ENCODE results near the gene EEIG1. TPM values are rescaled to one million over a fixed set of nuclear protein-coding genes. Genes with fewer than 3 reads are reported as not detected.

EEIG1 gene
- total RNA-seq, 1 experiment from 2014 or later, result 17.5 TPM

- H3K27me3 Mint-ChIP-seq (ENCODE audit: insufficient read depth, unreplicated experiment), result no peaks in the 10 kb centered on the region
- H3K4me1 Mint-ChIP-seq (ENCODE audit: insufficient read depth, unreplicated experiment), result peaks cover 9% of the 10 kb centered on the region
- DNase-seq (ENCODE audit: unreplicated experiment), result peak; percentile 73
- ChIA-PET CTCF (interaction anchor here (0.8 to 1.9 kb wide), 3 partner anchors 44 to 129 kb away, joined by 3 to 7 read pairs (median 6); no protein-coding TSS in a partner anchor), POLR2A (interaction anchor here (0.9 kb wide), 1 partner anchor 9 kb away, joined by 3 read pairs; no protein-coding TSS in a partner anchor)
- H3K36me3 Mint-ChIP-seq (ENCODE audit: insufficient read depth, unreplicated experiment), result peaks cover 6% of the 10 kb centered on the region
- H3K4me3 Mint-ChIP-seq (ENCODE audit: unreplicated experiment), result no peak overlapping the region
- TF ChIP-seq CTCF (IDR thresholded peaks at IDR 0.05; ENCODE audit: unreplicated experiment), result no peak
- no peaks in the 10 kb centered on the region for H3K9me3 Mint-ChIP-seq (ENCODE audit: unreplicated experiment)
- no TSS peak for BruUV-seq (replicated peaks)
- peak overlapping the region; percentile 25 for H3K27ac Mint-ChIP-seq (ENCODE audit: low read depth, unreplicated experiment)
- intact Hi-C loops (cut with micrococcal nuclease), result no loop called here
These were observed 6.4 kb upstream of the EEIG1 start for GRCh38 chr9:127987103-127987614.

GRCh38 chr9:127985011-127985410, 4.2 kb upstream of the EEIG1 start:
- no peak overlapping the region for H3K4me3 Mint-ChIP-seq (ENCODE audit: unreplicated experiment)
- H3K27me3 Mint-ChIP-seq (ENCODE audit: insufficient read depth, unreplicated experiment), result no peaks in the 10 kb centered on the region
- peaks cover 18% of the 10 kb centered on the region for H3K4me1 Mint-ChIP-seq (ENCODE audit: insufficient read depth, unreplicated experiment)
- DNase-seq (ENCODE audit: unreplicated experiment), result no peak
- POLR2A ChIA-PET, result no interaction called here
- no peak overlapping the region for H3K27ac Mint-ChIP-seq (ENCODE audit: low read depth, unreplicated experiment)
- CTCF ChIA-PET, result interaction anchor here (0.8 to 1.6 kb wide), 2 partner anchors 50 to 51 kb away, joined by 3 to 7 read pairs; no protein-coding TSS in a partner anchor
- H3K36me3 Mint-ChIP-seq (ENCODE audit: insufficient read depth, unreplicated experiment), result peaks cover 6% of the 10 kb centered on the region
- no peaks in the 10 kb centered on the region for H3K9me3 Mint-ChIP-seq (ENCODE audit: unreplicated experiment)
- BruUV-seq (replicated peaks), result no TSS peak
- no peak for TF ChIP-seq CTCF (IDR thresholded peaks at IDR 0.05; ENCODE audit: unreplicated experiment)
- intact Hi-C loops (cut with micrococcal nuclease), result no loop called here

- POLR2A ChIA-PET, result interaction anchor here (0.7 kb wide), 1 partner anchor 114 kb away, joined by 3 read pairs; no protein-coding TSS in a partner anchor
- intact Hi-C loops (cut with micrococcal nuclease), result no loop called here
- BruUV-seq (replicated peaks), result no TSS peak
These were observed 3.1 kb upstream of the EEIG1 start for GRCh38 chr9:127983847-127984289.

GRCh38 chr9:127982912-127983311, 2.1 kb upstream of the EEIG1 start:
- intact Hi-C loops (cut with micrococcal nuclease), result no loop called here
- no peak overlapping the region for H3K27ac Mint-ChIP-seq (ENCODE audit: low read depth, unreplicated experiment)
- peaks cover 25% of the 10 kb centered on the region for H3K4me1 Mint-ChIP-seq (ENCODE audit: insufficient read depth, unreplicated experiment)
- no peak for TF ChIP-seq CTCF (IDR thresholded peaks at IDR 0.05; ENCODE audit: unreplicated experiment)
- no peaks in the 10 kb centered on the region for H3K9me3 Mint-ChIP-seq (ENCODE audit: unreplicated experiment)
- CTCF ChIA-PET, result interaction anchor here (0.9 to 1.8 kb wide), 2 partner anchors 39 to 52 kb away, joined by 4 to 7 read pairs; no protein-coding TSS in a partner anchor
- BruUV-seq (replicated peaks), result no TSS peak
- H3K27me3 Mint-ChIP-seq (ENCODE audit: insufficient read depth, unreplicated experiment), result no peaks in the 10 kb centered on the region
- no peak overlapping the region for H3K4me3 Mint-ChIP-seq (ENCODE audit: unreplicated experiment)
- H3K36me3 Mint-ChIP-seq (ENCODE audit: insufficient read depth, unreplicated experiment), result peaks cover 6% of the 10 kb centered on the region
- no peak for DNase-seq (ENCODE audit: unreplicated experiment)
- POLR2A ChIA-PET, result interaction anchor here (0.7 kb wide), 1 partner anchor 28 kb away, joined by 3 read pairs; no protein-coding TSS in a partner anchor

More at GRCh38 chr9:127983847-127984289, 3.1 kb upstream of the EEIG1 start:
- Mint-ChIP-seq H3K9me3 (ENCODE audit: unreplicated experiment) (no peaks in the 10 kb centered on the region), H3K36me3 (ENCODE audit: insufficient read depth, unreplicated experiment) (peaks cover 6% of the 10 kb centered on the region), H3K4me1 (ENCODE audit: insufficient read depth, unreplicated experiment) (peaks cover 23% of the 10 kb centered on the region), H3K27ac (ENCODE audit: low read depth, unreplicated experiment) (no peak overlapping the region), H3K4me3 (ENCODE audit: unreplicated experiment) (no peak overlapping the region), H3K27me3 (ENCODE audit: insufficient read depth, unreplicated experiment) (no peaks in the 10 kb centered on the region)
- CTCF ChIA-PET, result interaction anchor here (0.6 to 1.6 kb wide), 2 partner anchors 51 to 59 kb away, joined by 4 to 7 read pairs; no protein-coding TSS in a partner anchor
- TF ChIP-seq CTCF (IDR thresholded peaks at IDR 0.05; ENCODE audit: unreplicated experiment), result no peak
- DNase-seq (ENCODE audit: unreplicated experiment), result no peak
